Measurements from ENCODE around the gene RGS19.
"Not testable (repeated sequence)": the region's sequence is repeated elsewhere in the genome, so short reads cannot be mapped to it uniquely, and the experiment has no call there.

DNA sequence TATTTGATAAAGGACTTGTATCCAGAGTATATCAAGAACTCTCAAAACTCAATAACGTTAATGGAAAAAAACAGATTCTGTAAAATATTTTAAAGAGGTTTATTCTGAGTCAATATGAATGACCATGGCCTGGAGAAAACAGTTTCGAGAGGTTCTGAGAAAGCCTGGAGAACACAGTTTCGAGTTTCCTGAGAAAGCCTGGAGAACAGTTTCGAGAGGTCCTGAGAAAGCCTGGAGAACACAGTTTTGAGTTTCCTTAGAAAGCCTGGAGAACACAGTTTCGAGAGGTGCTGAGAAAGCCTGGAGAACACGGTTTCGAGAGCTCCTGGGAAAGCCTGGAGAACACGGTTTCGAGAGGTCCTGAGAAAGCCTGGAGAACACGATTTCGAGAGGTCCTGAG lies 43.6 kb upstream of the RGS19 start:
- TF ChIP-seq CTBP1 (IDR thresholded peaks at IDR 0.05; ENCODE audit: borderline replicate concordance); ELF4 (IDR thresholded peaks at IDR 0.05); SP1 (IDR thresholded peaks at IDR 0.05); BHLHE40 (IDR thresholded peaks at IDR 0.05; ENCODE audit: borderline replicate concordance); FOXM1 (IDR thresholded peaks at IDR 0.05; ENCODE audit: borderline replicate concordance); FOXK2 (IDR thresholded peaks at IDR 0.05); SUZ12 (IDR thresholded peaks at IDR 0.05); TARDBP (IDR thresholded peaks at IDR 0.05); NFRKB (IDR thresholded peaks at IDR 0.05); LEF1 (IDR thresholded peaks at IDR 0.05; ENCODE audit: borderline replicate concordance); FOXA1 (IDR thresholded peaks at IDR 0.05); ARNT (IDR thresholded peaks at IDR 0.05): not testable (repeated sequence)

Data from HEK293T (cell line).